8988T (cell line): ENCODE results near the gene WTAP.
"Not testable (repeated sequence)": the region's sequence is repeated elsewhere in the genome, so short reads cannot be mapped to it uniquely, and the experiment has no call there.

ENCODE experiments used
- DNase-seq: peaks from one replicate; pipeline ENCODE4 v3.0.0; 2011

Gene WTAP

GRCh38 chr6:159693894-159694545, 33.3 kb upstream of the WTAP start:
- DNase-seq = peak; percentile 60

- no peak for DNase-seq
Measured at GRCh38 chr6:159695984-159696383, 31.3 kb upstream of the WTAP start.

- DNase-seq = no peak
Measured at GRCh38 chr6:159700970-159701369, 26.3 kb upstream of the WTAP start.

- no peak for DNase-seq
Measured at GRCh38 chr6:159701413-159701999, 25.8 kb upstream of the WTAP start.

- not testable (repeated sequence) for DNase-seq
Measured at GRCh38 chr6:159710603-159711002, 16.7 kb upstream of the WTAP start.

- not testable (repeated sequence) for DNase-seq
Measured at GRCh38 chr6:159712389-159712788, 14.9 kb upstream of the WTAP start.

GRCh38 chr6:159713984-159714383, 13.3 kb upstream of the WTAP start:
- no peak for DNase-seq

GRCh38 chr6:159714404-159714803, 12.9 kb upstream of the WTAP start:
- no peak for DNase-seq

- DNase-seq = no peak
Measured at GRCh38 chr6:159715166-159715565, 12.1 kb upstream of the WTAP start.

GRCh38 chr6:159715605-159716004, 11.7 kb upstream of the WTAP start:
- no peak for DNase-seq

GRCh38 chr6:159716247-159717096, 10.8 kb upstream of the WTAP start:
- no peak for DNase-seq

- no peak for DNase-seq
Measured at GRCh38 chr6:159718634-159719033, 8.7 kb upstream of the WTAP start.

GRCh38 chr6:159719287-159719686, 8.0 kb upstream of the WTAP start:
- no peak for DNase-seq

- DNase-seq = no peak
Measured at GRCh38 chr6:159720708-159721107, 6.6 kb upstream of the WTAP start.

- DNase-seq = not testable (repeated sequence)
Measured at GRCh38 chr6:159721981-159722380, 5.3 kb upstream of the WTAP start.

- DNase-seq = no peak
Measured at GRCh38 chr6:159722655-159723054, 4.7 kb upstream of the WTAP start.

- DNase-seq = no peak
Measured at GRCh38 chr6:159723259-159723658, 4.0 kb upstream of the WTAP start.

GRCh38 chr6:159724778-159725177, 2.5 kb upstream of the WTAP start:
- no peak for DNase-seq

- not testable (repeated sequence) for DNase-seq
Measured at GRCh38 chr6:159725208-159725607, 2.1 kb upstream of the WTAP start.

GRCh38 chr6:159726255-159726917, 920 bp upstream of the WTAP start:
- DNase-seq = peak; percentile 18

- DNase-seq = peak; percentile 39
Measured at GRCh38 chr6:159727717-159728445, 575 bp downstream of the WTAP start.

GRCh38 chr6:159728531-159728964, 1.2 kb downstream of the WTAP start:
- DNase-seq = no peak
